Liver (tissue), 9 donors: Measurements from ENCODE around the gene ADCY2. TPM values are rescaled to one million over a fixed set of nuclear protein-coding genes. Genes with fewer than 3 reads are reported as not detected.

ENCODE experiments used
- DNase-seq: peaks from one replicate; pipeline ENCODE4 v3.0.0-alpha.2; 2017; ENCODE audit warnings: low spot score
- H3K27ac ChIP-seq, 2 donors: one replicate each; pipeline ENCODE4 v1.7.0; 2013; ENCODE audit warnings: inconsistent platforms in 2 of 2, low read length in 2 of 2, control low read depth in 1 of 2, low read depth in 1 of 2, mild to moderate bottlenecking in 1 of 2
- H3K27me3 ChIP-seq, 4 donors: one replicate each; pipeline versions ENCODE4 v1.6.1 to v1.7.0; 2013; ENCODE audit warnings: low read length in 3 of 4, inconsistent platforms in 1 of 4, mild to moderate bottlenecking in 1 of 4, moderate library complexity in 1 of 4; ENCODE audit not compliant: control insufficient read depth in 4 of 4, insufficient read depth in 4 of 4
- H3K36me3 ChIP-seq, 4 donors: one replicate each; pipeline versions ENCODE4 v1.6.1 to v1.7.0; 2013; ENCODE audit warnings: low read length in 3 of 4, mild to moderate bottlenecking in 3 of 4, low read depth in 1 of 4, moderate library complexity in 1 of 4; ENCODE audit not compliant: control insufficient read depth in 4 of 4, insufficient read depth in 3 of 4
- H3K4me1 ChIP-seq, 4 donors: one replicate each; pipeline versions ENCODE4 v1.6.1 to v1.7.0; 2013; ENCODE audit warnings: low read length in 3 of 4, mild to moderate bottlenecking in 3 of 4, moderate library complexity in 1 of 4; ENCODE audit not compliant: control insufficient read depth in 4 of 4, insufficient read depth in 4 of 4
- H3K4me3 ChIP-seq, 3 donors: one replicate each; pipeline versions ENCODE4 v1.6.1 to v1.7.0; 2013; ENCODE audit warnings: low read length in 3 of 3, control low read depth in 1 of 3, low read depth in 1 of 3, mild to moderate bottlenecking in 1 of 3
- H3K9ac ChIP-seq, 2 donors: one replicate each; pipeline ENCODE4 v1.7.0; 2013; ENCODE audit warnings: low read length in 2 of 2, mild to moderate bottlenecking in 2 of 2, moderate library complexity in 2 of 2, control low read depth in 1 of 2, low read depth in 1 of 2
- H3K9me3 ChIP-seq, 4 donors: one replicate each; pipeline versions ENCODE4 v1.6.1 to v1.7.0; 2013; ENCODE audit warnings: low read length in 3 of 4; ENCODE audit not compliant: control insufficient read depth in 4 of 4
- ATF3 ChIP-seq: IDR thresholded peaks from 2 replicates; pipeline ENCODE4 v1.6.1; 2016; ENCODE audit warnings: antibody characterized with exemption
- CTCF ChIP-seq: fragments of 150-350 bp; IDR thresholded peaks from 2 replicates; pipeline ENCODE4 v1.5.1; 2017; ENCODE audit warnings: improper control_type of control experiment, low read depth, low read length; ENCODE audit not compliant: missing input control
- EGR1 ChIP-seq, 2 donors: IDR thresholded peaks; 2 replicates each; pipeline ENCODE4 v1.6.1; 2016 to 2018; ENCODE audit warnings: antibody characterized with exemption in 2 of 2, low read depth in 2 of 2
- FOXA1 ChIP-seq: IDR thresholded peaks from 2 replicates; pipeline ENCODE4 v1.6.1; 2016; ENCODE audit warnings: antibody characterized with exemption
- FOXA2 ChIP-seq: IDR thresholded peaks from 2 replicates; pipeline ENCODE4 v1.6.1; 2016; ENCODE audit warnings: antibody characterized with exemption
- GABPA ChIP-seq, 2 donors: IDR thresholded peaks in 1 of 2; conservative IDR thresholded peaks in 1 of 2; 2 replicates each; pipeline ENCODE4 v1.6.1; 2016; ENCODE audit warnings: antibody characterized with exemption in 2 of 2, mild to moderate bottlenecking in 1 of 2, moderate library complexity in 1 of 2
- HNF4A ChIP-seq, 2 donors: conservative IDR thresholded peaks; 2 replicates each; pipeline ENCODE4 v1.6.1; 2016; ENCODE audit warnings: antibody characterized with exemption in 2 of 2, mild to moderate bottlenecking in 2 of 2
- HNF4G ChIP-seq: IDR thresholded peaks from 2 replicates; pipeline ENCODE4 v1.6.1; 2016; ENCODE audit warnings: antibody characterized with exemption
- JUND ChIP-seq, 2 donors: IDR thresholded peaks; 2 replicates each; pipeline ENCODE4 v1.6.1; 2016; ENCODE audit warnings: antibody characterized with exemption in 2 of 2
- MAX ChIP-seq: IDR thresholded peaks from 2 replicates; pipeline ENCODE4 v1.6.1; 2016; ENCODE audit warnings: antibody characterized with exemption
- NR2F2 ChIP-seq: IDR thresholded peaks from 2 replicates; pipeline ENCODE4 v1.6.1; 2016; ENCODE audit warnings: antibody characterized with exemption
- RAD21 ChIP-seq, 2 donors: IDR thresholded peaks; 2 replicates each; pipeline ENCODE4 v1.6.1; 2016; ENCODE audit warnings: antibody characterized with exemption in 2 of 2, mild to moderate bottlenecking in 2 of 2
- REST ChIP-seq: IDR thresholded peaks from 2 replicates; pipeline ENCODE4 v1.6.1; 2016; ENCODE audit warnings: antibody characterized with exemption, mild to moderate bottlenecking
- RXRA ChIP-seq, 2 donors: IDR thresholded peaks; 2 replicates each; pipeline ENCODE4 v1.6.1; 2017 to 2018; ENCODE audit warnings: antibody characterized with exemption in 2 of 2, mild to moderate bottlenecking in 1 of 2
- SP1 ChIP-seq: IDR thresholded peaks from 2 replicates; pipeline ENCODE4 v1.6.1; 2018; ENCODE audit warnings: antibody characterized with exemption, mild to moderate bottlenecking
- TAF1 ChIP-seq: conservative IDR thresholded peaks from 2 replicates; pipeline ENCODE4 v1.6.1; 2016; ENCODE audit warnings: antibody characterized with exemption, mild to moderate bottlenecking
- YY1 ChIP-seq: IDR thresholded peaks from 2 replicates; pipeline ENCODE4 v1.6.1; 2016; ENCODE audit warnings: antibody characterized with exemption, mild to moderate bottlenecking
- ZBTB33 ChIP-seq: IDR thresholded peaks from 2 replicates; pipeline ENCODE4 v1.6.1; 2016; ENCODE audit warnings: antibody characterized with exemption
- WGBS: extraction: QIAGEN DNeasy Blood & Tissue Kit; methylation state at CpG from one replicate; pipeline ENCODE4 v1.1.7; 2013; 5-methylcytosine and 5-hydroxymethylcytosine counted together
- polyA plus RNA-seq, 2 donors: library from polyadenylated mRNA; stranded (reverse) in 1 of 2; unstranded in 1 of 2; fragments of 200-250 nt in 1 of 2; fragments of >200 nt in 1 of 2; fragmentation: Nextera tagmentation in 1 of 2; extraction: Ambion mirVana in 1 of 2; gene quantifications; one replicate each; pipeline versions ENCODE4 v1.2.1 to v1.2.3, GENCODE V29; 2013 to 2015
- total RNA-seq, 2 donors: library from RNA; depleted of rRNA; stranded (reverse); fragments of >200 nt; gene quantifications; one replicate each; pipeline ENCODE4 v1.2.3, GENCODE V29; 2014
- donor health status: healthy.
- donor health status: healthy.
- donor health status: healthy.
- donor health status: healthy.
- donor health status: healthy.

The ADCY2 gene
- total and polyA plus RNA-seq, 4 donors, result not detected

GRCh38 chr5:7503564-7503963, 107.6 kb downstream of the ADCY2 start:
- WGBS, result 82% methylated on average over 9 of the region's 9 CpGs
- Histone ChIP-seq H3K9me3 (no peaks in the 10 kb centered on the region), H3K4me1 (peaks cover 0 to 1% (median 0%) of the 10 kb centered on the region in 4 donors), H3K9ac (no peak overlapping the region), H3K36me3 (no peaks in the 10 kb centered on the region), H3K4me3 (no peak overlapping the region), H3K27me3 (peaks cover 0 to 4% (median 0%) of the 10 kb centered on the region in 4 donors), H3K27ac (no peak overlapping the region)
- TF ChIP-seq FOXA2 (no peak), ZBTB33 (no peak), JUND (IDR thresholded peaks at IDR 0.05) (no peak), RXRA (IDR thresholded peaks at IDR 0.05) (no peak), EGR1 (IDR thresholded peaks at IDR 0.05; ENCODE audit: low read depth in 2 of 2) (no peak), YY1 (no peak), RAD21 (IDR thresholded peaks at IDR 0.05) (no peak), CTCF (no peak), HNF4G (no peak), NR2F2 (no peak)
- DNase-seq, result no peak

GRCh38 chr5:7515284-7515914, 119.5 kb downstream of the ADCY2 start:
- 61% methylated on average over 3 of the region's 3 CpGs for WGBS
- Histone ChIP-seq H3K4me3 (no peak overlapping the region), H3K9me3 (peaks cover 0 to 3% (median 0%) of the 10 kb centered on the region in 4 donors), H3K9ac (no peak overlapping the region), H3K36me3 (no peaks in the 10 kb centered on the region), H3K4me1 (no peaks in the 10 kb centered on the region), H3K27ac (no peak overlapping the region), H3K27me3 (no peaks in the 10 kb centered on the region)
- no peak for TF ChIP-seq SP1
- TF ChIP-seq GABPA (IDR thresholded peaks at IDR 0.05 in 1 of 2, conservative IDR thresholded peaks at IDR 0.05 in 1 of 2), result no peak
- TF ChIP-seq YY1, result no peak
- no peak for TF ChIP-seq RXRA (IDR thresholded peaks at IDR 0.05)
- TF ChIP-seq CTCF, result no peak
- no peak for TF ChIP-seq TAF1
- TF ChIP-seq ATF3, result no peak
- no peak for TF ChIP-seq MAX
- TF ChIP-seq HNF4A (conservative IDR thresholded peaks at IDR 0.05), result no peak
- TF ChIP-seq NR2F2, result no peak
- no peak for TF ChIP-seq JUND (IDR thresholded peaks at IDR 0.05)
- no peak for TF ChIP-seq RAD21 (IDR thresholded peaks at IDR 0.05)
- TF ChIP-seq REST, result no peak
- no peak for TF ChIP-seq FOXA2
- no peak for TF ChIP-seq EGR1 (IDR thresholded peaks at IDR 0.05; ENCODE audit: low read depth in 2 of 2)
- no peak for TF ChIP-seq ZBTB33
- no peak for TF ChIP-seq HNF4G
- no peak for TF ChIP-seq FOXA1
- no peak for DNase-seq
